Measurements from ENCODE around the gene SLC4A8. TPM values are rescaled to one million over a fixed set of nuclear protein-coding genes. Genes with fewer than 3 reads are reported as not detected.
A peak's percentile ranks its signal among the peaks of the same experiment; 100 is the strongest.

Gene SLC4A8
- total RNA-seq, 1 experiment from 2014 or later, result 1.4 TPM

DNA sequence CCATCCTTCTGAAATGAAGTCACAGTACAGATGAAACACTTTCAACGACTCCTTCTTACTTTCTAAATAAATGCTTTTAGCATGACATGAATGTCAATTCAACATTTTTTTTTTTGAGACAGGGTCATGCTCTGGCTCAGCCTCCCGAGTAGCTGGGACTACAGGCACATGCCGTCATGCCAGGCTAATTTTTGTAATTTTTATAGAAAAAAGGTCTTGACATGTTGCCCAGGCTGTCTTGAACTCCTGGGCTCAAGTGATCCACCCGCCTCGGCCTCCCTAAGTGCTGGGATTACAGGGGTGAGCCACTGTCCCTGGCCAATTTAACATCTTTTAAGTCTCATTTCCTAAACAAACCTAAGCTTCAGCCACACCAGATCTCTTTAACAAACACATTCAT, 49.8 kb upstream of the SLC4A8 start:
- H3K4me1 ChIP-seq (ENCODE audit: control insufficient read depth in 1 of 2, insufficient read depth in 2 of 2, low read length in 2 of 2), result peaks cover 16 to 23% of the 10 kb centered on the region in 2 experiments
- H3K9me3 ChIP-seq (ENCODE audit: control insufficient read depth in 1 of 2, insufficient read depth in 1 of 2, low read depth in 1 of 2, low read length in 2 of 2), result no peaks in the 10 kb centered on the region
- H3K27me3 ChIP-seq (ENCODE audit: insufficient read depth, low read length), result no peaks in the 10 kb centered on the region
- H3K9ac ChIP-seq (ENCODE audit: low read length), result no peak overlapping the region
- ChIA-PET POLR2A (no interaction called here), RAD21 (ENCODE audit: low non-redundant PET in 1 of 2, low total read pairs in 2 of 2, uncharacterized antibody in 2 of 2, unreplicated experiment in 2 of 2) (no interaction called here), CTCF (no interaction called here)
- DNase-seq (ENCODE audit: low read depth, low spot score) (no peak), ATAC-seq (no peak)
- no peak overlapping the region for H3K4me3 ChIP-seq (replicated peaks in 1 of 2; ENCODE audit: low read depth in 1 of 2, low read length in 2 of 2)
- no peak overlapping the region for H3K4me2 ChIP-seq (ENCODE audit: low read length)
- H3K9me2 ChIP-seq (ENCODE audit: insufficient read depth), result no peaks in the 10 kb centered on the region
- H2AFZ ChIP-seq (ENCODE audit: low read depth, low read length, poor library complexity, severe bottlenecking), result no peak overlapping the region
- no peaks in the 10 kb centered on the region for H4K20me1 ChIP-seq (ENCODE audit: insufficient read depth)
- intact Hi-C loops (cut with micrococcal nuclease), result no loop called here
- H3K79me2 ChIP-seq (ENCODE audit: insufficient read depth, low read length), result no peaks in the 10 kb centered on the region
- peaks cover 0 to 2% of the 10 kb centered on the region in 2 experiments; a peak in 1 of 4 replicates for H3K36me3 ChIP-seq (ENCODE audit: control insufficient read depth in 1 of 2, insufficient read depth in 2 of 2, low read length in 2 of 2)
- BruUV-seq (replicated peaks), result no TSS peak
- no peak overlapping the region for H3K27ac ChIP-seq (ENCODE audit: low read depth, low read length)
- TF ChIP-seq JUND (IDR thresholded peaks at IDR 0.05), result no peak
- TF ChIP-seq CBX3 (IDR thresholded peaks at IDR 0.05; ENCODE audit: low read depth), result no peak
- no peak for TF ChIP-seq EGR1 (IDR thresholded peaks at IDR 0.05; ENCODE audit: low read depth)
- TF ChIP-seq ZNF274 (IDR thresholded peaks at IDR 0.05; ENCODE audit: low read depth, low read length), result no peak

GRCh38 chr12:51377099-51377984, 47.3 kb upstream of the SLC4A8 start:
- TF ChIP-seq ZFX (IDR thresholded peaks at IDR 0.05), result no peak
- TF ChIP-seq CTCF (IDR thresholded peaks at IDR 0.05 in 2 of 3, conservative IDR thresholded peaks at IDR 0.05 in 1 of 3; ENCODE audit: borderline replicate concordance in 1 of 3, insufficient read depth in 1 of 3, low read depth in 2 of 3, low read length in 2 of 3), result peak in 2 of 3 experiments; percentile 20 to 27; a peak in 3 of 6 replicates
- TF ChIP-seq ELF1 (IDR thresholded peaks at IDR 0.05; ENCODE audit: borderline replicate concordance, low read depth), result no peak
- no peak for TF ChIP-seq FOSL1 (IDR thresholded peaks at IDR 0.05; ENCODE audit: low read depth)
- H4K20me1 ChIP-seq (ENCODE audit: insufficient read depth), result no peaks in the 10 kb centered on the region
- peaks cover 2 to 7% of the 10 kb centered on the region in 2 experiments; a peak in 2 of 4 replicates for H3K36me3 ChIP-seq (ENCODE audit: control insufficient read depth in 1 of 2, insufficient read depth in 2 of 2, low read length in 2 of 2)
- ATAC-seq, result no peak
- H3K4me3 ChIP-seq (replicated peaks in 1 of 2; ENCODE audit: low read depth in 1 of 2, low read length in 2 of 2), result no peak overlapping the region
- BruUV-seq (replicated peaks), result no TSS peak
- H3K9me2 ChIP-seq (ENCODE audit: insufficient read depth), result no peaks in the 10 kb centered on the region
- ChIA-PET CTCF (interaction anchor here (0.5 kb wide), 1 partner anchor 215 kb away, joined by 3 read pairs; no protein-coding TSS in a partner anchor), RAD21 (ENCODE audit: low non-redundant PET in 1 of 2, low total read pairs in 2 of 2, uncharacterized antibody in 2 of 2, unreplicated experiment in 2 of 2) (no interaction called here), POLR2A (no interaction called here)
- H2AFZ ChIP-seq (ENCODE audit: low read depth, low read length, poor library complexity, severe bottlenecking), result no peak overlapping the region
- no peak for DNase-seq (ENCODE audit: low read depth, low spot score)
- H3K27me3 ChIP-seq (ENCODE audit: insufficient read depth, low read length), result no peaks in the 10 kb centered on the region
- no peak overlapping the region for H3K9ac ChIP-seq (ENCODE audit: low read length)
- H3K9me3 ChIP-seq (ENCODE audit: control insufficient read depth in 1 of 2, insufficient read depth in 1 of 2, low read depth in 1 of 2, low read length in 2 of 2), result no peaks in the 10 kb centered on the region
- H3K4me1 ChIP-seq (ENCODE audit: control insufficient read depth in 1 of 2, insufficient read depth in 2 of 2, low read length in 2 of 2), result peaks cover 1 to 2% of the 10 kb centered on the region in 2 experiments; a peak in 2 of 4 replicates
- H3K4me2 ChIP-seq (ENCODE audit: low read length), result no peak overlapping the region
- H3K79me2 ChIP-seq (ENCODE audit: insufficient read depth, low read length), result no peaks in the 10 kb centered on the region
- intact Hi-C loops (cut with micrococcal nuclease), result no loop called here
- no peak overlapping the region for H3K27ac ChIP-seq (ENCODE audit: low read depth, low read length)

Measured in HCT116 (cell line).